Common myeloid progenitor, CD34-positive (primary cell): Measurements from ENCODE around the gene RAB9A.

Experiments
- CTCF ChIA-PET: fragments of 350-600 bp; sonication (Branson Sonifier 250); formaldehyde crosslinking; loops from one replicate; lab custom pipeline; 2021; ENCODE audit warnings: antibody characterized with exemption; lab: Charles Lee
- POLR2A ChIA-PET: fragments of 350-600 bp; sonication (Branson Sonifier 250); formaldehyde crosslinking; loops from one replicate; lab custom pipeline; 2021; ENCODE audit warnings: antibody characterized with exemption; lab: Charles Lee
- DNase-seq, 3 donors: peaks; one replicate each; pipeline versions ENCODE4 v3.0.0 to v3.0.0-alpha.2; 2013
- H3K27ac ChIP-seq, 2 experiments: 1 replicate in 1 of 2; 2 replicates in 1 of 2; pipeline ENCODE4 v1.7.0; 2013; ENCODE audit warnings: inconsistent platforms in 2 of 2, low read length in 2 of 2, mild to moderate bottlenecking in 2 of 2, low read depth in 1 of 2, moderate library complexity in 1 of 2; ENCODE audit not compliant: severe bottlenecking in 2 of 2, insufficient read depth in 1 of 2, poor library complexity in 1 of 2
- H3K27me3 ChIP-seq, 5 experiments: replicated peaks in 2 of 5; 1 replicate in 3 of 5; 2 replicates in 2 of 5; pipeline versions ENCODE4 v1.6.1 to v1.7.0; 2013; ENCODE audit warnings: low read length in 4 of 5, mild to moderate bottlenecking in 2 of 5, moderate library complexity in 2 of 5, inconsistent platforms in 1 of 5; ENCODE audit not compliant: insufficient read depth in 5 of 5, control insufficient read depth in 4 of 5
- H3K36me3 ChIP-seq, 4 experiments: 1 replicate in 2 of 4; 2 replicates in 2 of 4; pipeline versions ENCODE4 v1.6.1 to v1.7.0; 2013; ENCODE audit warnings: low read length in 3 of 4, control low read depth in 1 of 4, mild to moderate bottlenecking in 1 of 4; ENCODE audit not compliant: control insufficient read depth in 4 of 4, insufficient read depth in 4 of 4
- H3K4me1 ChIP-seq, 4 experiments: 1 replicate in 3 of 4; 2 replicates in 1 of 4; pipeline versions ENCODE4 v1.6.1 to v1.7.1; 2013; ENCODE audit warnings: low read length in 3 of 4, mild to moderate bottlenecking in 3 of 4, control low read depth in 1 of 4, inconsistent platforms in 1 of 4, moderate library complexity in 1 of 4; ENCODE audit not compliant: control insufficient read depth in 4 of 4, insufficient read depth in 4 of 4; ENCODE audit errors: control extremely low read depth in 1 of 4
- H3K4me3 ChIP-seq, 7 experiments: 1 replicate in 4 of 7; 2 replicates in 3 of 7; pipeline versions ENCODE4 v1.5.1 to v1.7.0; 2013; ENCODE audit warnings: mild to moderate bottlenecking in 7 of 7, low read length in 6 of 7, moderate library complexity in 6 of 7, inconsistent platforms in 2 of 7, low read depth in 2 of 7, control low read depth in 1 of 7; ENCODE audit not compliant: insufficient read depth in 4 of 7, control insufficient read depth in 1 of 7; ENCODE audit errors: extremely low read depth in 1 of 7
- H3K9me3 ChIP-seq, 5 experiments: 1 replicate in 4 of 5; 2 replicates in 1 of 5; pipeline versions ENCODE4 v1.6.1 to v1.7.1; 2013; ENCODE audit warnings: low read length in 4 of 5, mild to moderate bottlenecking in 2 of 5, inconsistent platforms in 1 of 5, low read depth in 1 of 5, moderate library complexity in 1 of 5; ENCODE audit not compliant: control insufficient read depth in 4 of 5, insufficient read depth in 2 of 5; ENCODE audit errors: control extremely low read depth in 1 of 5
- WGBS: methylation state at CpG from one replicate; pipeline ENCODE4 v1.1.5; 2013; ENCODE audit not compliant: insufficient coverage; 5-methylcytosine and 5-hydroxymethylcytosine counted together

The RAB9A gene

GRCh38 chrX:13752646-13753045, 63.7 kb downstream of the RAB9A start:
- Histone ChIP-seq H3K9me3 (no peaks in the 10 kb centered on the region), H3K4me1 (peaks cover 0 to 5% (median 4%) of the 10 kb centered on the region in 4 experiments), H3K4me3 (no peak overlapping the region), H3K27ac (no peak overlapping the region), H3K27me3 (peaks cover 0 to 3% (median 0%) of the 10 kb centered on the region in 5 experiments), H3K36me3 (peaks cover 5 to 38% (median 13%) of the 10 kb centered on the region in 4 experiments)
- POLR2A ChIA-PET, result no interaction called here
- WGBS, result 83% methylated on average over 2 of the region's 3 CpGs
- CTCF ChIA-PET, result interaction anchor here (1.1 to 2.5 kb wide), 3 partner anchors 8 to 280 kb away, joined by 4 to 8 read pairs (median 4); no protein-coding TSS in a partner anchor
- no peak for DNase-seq

GRCh38 chrX:13754765-13755164, 65.8 kb downstream of the RAB9A start:
- no peak overlapping the region for H3K4me3 ChIP-seq
- H3K4me1 ChIP-seq, result peaks cover 0 to 8% (median 5%) of the 10 kb centered on the region in 4 experiments
- ChIA-PET CTCF (interaction anchor here (0.7 to 1.5 kb wide), 2 partner anchors 9 to 14 kb away, joined by 3 read pairs; no protein-coding TSS in a partner anchor), POLR2A (no interaction called here)
- DNase-seq, result no peak
- peaks cover 0 to 4% (median 0%) of the 10 kb centered on the region in 5 experiments for H3K27me3 ChIP-seq
- no peak overlapping the region for H3K27ac ChIP-seq
- peaks cover 6 to 48% (median 15%) of the 10 kb centered on the region in 4 experiments for H3K36me3 ChIP-seq
- no peaks in the 10 kb centered on the region for H3K9me3 ChIP-seq
- no CpG with 5 or more reads among the region's 1 CpG for WGBS

GRCh38 chrX:13755254-13755653, 66.3 kb downstream of the RAB9A start:
- Histone ChIP-seq H3K4me1 (peaks cover 0 to 8% (median 5%) of the 10 kb centered on the region in 4 experiments), H3K36me3 (peaks cover 9 to 49% (median 17%) of the 10 kb centered on the region in 4 experiments), H3K9me3 (no peaks in the 10 kb centered on the region), H3K27me3 (peaks cover 0 to 5% (median 0%) of the 10 kb centered on the region in 5 experiments), H3K4me3 (no peak overlapping the region), H3K27ac (no peak overlapping the region)
- peak in 2 of 3 donors; percentile 25 to 37 for DNase-seq
- WGBS, result no CpG with 5 or more reads among the region's 1 CpG
- ChIA-PET POLR2A (no interaction called here), CTCF (interaction anchor here (0.7 to 1.5 kb wide), 2 partner anchors 9 to 14 kb away, joined by 3 read pairs; no protein-coding TSS in a partner anchor)

- DNase-seq, result no peak
- peaks cover 0 to 8% (median 5%) of the 10 kb centered on the region in 4 experiments for H3K4me1 ChIP-seq
- peaks cover 0 to 9% (median 0%) of the 10 kb centered on the region in 5 experiments for H3K27me3 ChIP-seq
- H3K9me3 ChIP-seq, result no peaks in the 10 kb centered on the region
- ChIA-PET CTCF (interaction anchor here (1.4 kb wide), 1 partner anchor 65 kb away, joined by 3 read pairs; no protein-coding TSS in a partner anchor), POLR2A (no interaction called here)
- no CpG with 5 or more reads among the region's 4 CpGs for WGBS
- H3K36me3 ChIP-seq, result peaks cover 9 to 59% (median 19%) of the 10 kb centered on the region in 4 experiments
- no peak overlapping the region for H3K27ac ChIP-seq
- H3K4me3 ChIP-seq, result no peak overlapping the region
Observed at GRCh38 chrX:13756381-13756780, 67.5 kb downstream of the RAB9A start.

DNA sequence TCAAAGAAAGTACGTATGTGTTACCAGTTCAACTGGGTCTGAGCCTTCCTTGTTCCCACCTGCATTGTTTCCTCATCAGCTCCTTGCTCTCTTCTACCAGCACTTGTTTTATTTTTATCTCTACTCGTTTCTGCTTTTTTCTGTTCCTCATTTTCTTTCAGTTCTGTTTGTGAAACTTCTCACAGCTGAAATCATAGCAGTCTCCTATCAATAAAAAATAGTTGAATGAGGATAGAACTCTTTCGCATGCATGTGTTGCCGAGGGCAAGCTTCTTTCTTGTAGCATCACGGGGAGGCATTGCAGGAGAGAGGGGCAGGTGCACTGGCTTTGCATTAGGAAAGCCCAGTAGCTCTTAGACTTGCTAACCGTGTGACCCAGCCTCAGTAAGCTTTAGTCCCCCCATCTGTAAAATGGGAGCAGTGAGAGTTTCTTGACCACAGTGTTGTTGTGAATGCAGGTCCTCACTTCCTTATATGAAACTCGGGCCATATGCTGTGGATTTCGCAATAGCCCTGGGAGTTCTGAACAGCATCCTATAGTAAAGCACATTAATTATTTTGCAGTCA, 70.3 kb downstream of the RAB9A start:
- Histone ChIP-seq H3K9me3 (no peaks in the 10 kb centered on the region), H3K27me3 (peaks cover 0 to 9% (median 0%) of the 10 kb centered on the region in 5 experiments), H3K27ac (no peak overlapping the region), H3K36me3 (peaks cover 8 to 68% (median 21%) of the 10 kb centered on the region in 4 experiments), H3K4me1 (peaks cover 0 to 15% (median 7%) of the 10 kb centered on the region in 4 experiments), H3K4me3 (no peak overlapping the region)
- 96% methylated on average over 5 of the region's 8 CpGs for WGBS
- CTCF ChIA-PET, result interaction anchor here (1.3 to 1.5 kb wide), 2 partner anchors 9 to 11 kb away, joined by 3 to 6 read pairs; no protein-coding TSS in a partner anchor
- POLR2A ChIA-PET, result no interaction called here
- DNase-seq, result peak in 1 of 3 donors; percentile 12
